K562 (cell line): ENCODE data around the gene SLC44A5. TPM values are rescaled to one million over a fixed set of nuclear protein-coding genes. Genes with fewer than 3 reads are reported as not detected.

ENCODE experiments used
- ATAC-seq: fragments of 200-7000 bp; cut with Tn5 transposase; 3 replicates; pipeline ENCODE4 v1.9.1; 2020; ENCODE audit warnings: moderate library complexity
- BruUV-seq: library from RNA; stranded (reverse); fragments of 400-500 nt; replicated peaks from 2 replicates; lab custom pipeline; 2021; lab: Mats Ljungman, UMichigan
- CTCF ChIA-PET: fragments of 300-600 bp; formaldehyde crosslinking; extraction: SDS; loops from one replicate; lab custom pipeline; 2021; ENCODE audit warnings: low intra/inter-chr PET ratio; lab: Yijun Ruan, JAX
- POLR2A ChIA-PET: fragments of 300-600, 350-650 bp; sonication (Branson Sonifier 250); formaldehyde crosslinking; extraction: SDS; loops from one replicate; lab custom pipeline; 2021; ENCODE audit warnings: antibody characterized with exemption, inconsistent platforms; lab: Yijun Ruan, JAX
- DNase-seq, 4 experiments: peaks; one replicate each; pipeline versions ENCODE4 v3.0.0 to v3.0.0-alpha.2; 2011 to 2018; ENCODE audit warnings: low spot score in 3 of 4, mixed read lengths in 3 of 4; ENCODE audit errors: extremely low read depth in 1 of 4
- FAIRE-seq: peaks from 2 replicates; lab custom pipeline; 2011; peaks lifted over from hg19 to GRCh38; lab: Jason Lieb, UNC
- H2AFZ ChIP-seq: 2 replicates; pipeline ENCODE4 v1.6.0; 2011; ENCODE audit warnings: low read depth, low read length, control low read depth, inconsistent platforms
- H3K27ac ChIP-seq: fragments of 200-600 bp; 3 replicates; pipeline ENCODE4 v1.8.0; 2011; ENCODE audit warnings: low read depth, mild to moderate bottlenecking, control low read depth, inconsistent platforms, low read length, moderate library complexity, mixed read lengths; ENCODE audit errors: extremely low read depth
- H3K27me3 ChIP-seq, 2 experiments: fragments of 300-600 bp in 1 of 2; 2 replicates in 1 of 2; 3 replicates in 1 of 2; pipeline versions ENCODE4 v1.6.0 to v1.8.0; 2011; ENCODE audit warnings: inconsistent platforms in 2 of 2, low read length in 2 of 2, mild to moderate bottlenecking in 1 of 2, mixed read lengths in 1 of 2, moderate library complexity in 1 of 2; ENCODE audit not compliant: control insufficient read depth in 2 of 2, insufficient read depth in 2 of 2
- H3K36me3 ChIP-seq: fragments of 300-600 bp; 3 replicates; pipeline ENCODE4 v1.8.0; 2011; ENCODE audit warnings: mild to moderate bottlenecking, low read length, inconsistent platforms; ENCODE audit not compliant: control insufficient read depth, insufficient read depth
- H3K4me1 ChIP-seq, 2 experiments: fragments of 200-600 bp in 1 of 2; replicated peaks in 1 of 2; 2 replicates in 1 of 2; 3 replicates in 1 of 2; pipeline versions ENCODE4 v1.5.1 to v1.8.0; 2011; ENCODE audit warnings: inconsistent platforms in 2 of 2, low read length in 2 of 2, mild to moderate bottlenecking in 1 of 2, mixed read lengths in 1 of 2, moderate library complexity in 1 of 2; ENCODE audit not compliant: control insufficient read depth in 2 of 2, insufficient read depth in 2 of 2
- H3K4me2 ChIP-seq: 2 replicates; pipeline ENCODE4 v1.6.1; 2011; ENCODE audit warnings: low read length, control low read depth, inconsistent platforms, mixed read lengths; ENCODE audit not compliant: insufficient read depth
- H3K4me3 ChIP-seq: fragments of 200-600 bp; sonication (generic), shearing (Covaris generic); 2 replicates; pipeline ENCODE4 v1.5.1; 2016; ENCODE audit warnings: control low read depth, inconsistent platforms
- H3K79me2 ChIP-seq: fragments of 200-600 bp; 3 replicates; pipeline ENCODE4 v1.8.0; 2011; ENCODE audit warnings: low read length, inconsistent platforms; ENCODE audit not compliant: control insufficient read depth, insufficient read depth
- H3K9ac ChIP-seq, 2 experiments: 2 replicates each; pipeline versions ENCODE4 v1.6.0 to v1.6.1; 2011; ENCODE audit warnings: low read depth in 2 of 2, low read length in 2 of 2, control low read depth in 1 of 2, inconsistent platforms in 1 of 2, mild to moderate bottlenecking in 1 of 2, mixed read lengths in 1 of 2; ENCODE audit not compliant: insufficient read depth in 1 of 2
- H3K9me1 ChIP-seq: one replicate; pipeline ENCODE4 v1.6.0; 2011; ENCODE audit warnings: inconsistent platforms, mild to moderate bottlenecking, low read length, moderate library complexity; ENCODE audit not compliant: control insufficient read depth, insufficient read depth
- H3K9me3 ChIP-seq: replicated peaks from 2 replicates; pipeline ENCODE4 v1.5.1; 2011; ENCODE audit warnings: low read depth, low read length, inconsistent platforms; ENCODE audit not compliant: control insufficient read depth, insufficient read depth
- H4K20me1 ChIP-seq: replicated peaks from 2 replicates; pipeline ENCODE4 v1.6.1; 2011; ENCODE audit warnings: low read length, inconsistent platforms, mixed read lengths; ENCODE audit not compliant: control insufficient read depth, insufficient read depth
- CAMTA2 ChIP-seq: fragments of 250-450 bp; sonication (Bioruptor Pico); conservative IDR thresholded peaks from 2 replicates; pipeline ENCODE4 v1.5.1; 2022
- CREM ChIP-seq: IDR thresholded peaks from 2 replicates; pipeline ENCODE4 v1.6.1; 2014; ENCODE audit warnings: antibody characterized with exemption, low read depth
- GTF2F1 ChIP-seq: IDR thresholded peaks from 2 replicates; pipeline ENCODE4 v1.6.1; 2011; ENCODE audit warnings: low read depth, low read length, improper control_type of control experiment
- HDAC2 ChIP-seq: fragments of 450-650 bp; IDR thresholded peaks from 2 replicates; pipeline ENCODE4 v1.6.1; 2016; ENCODE audit warnings: mild to moderate bottlenecking
- MCM7 ChIP-seq, 2 experiments: fragments of 450-650 bp; IDR thresholded peaks; 2 replicates each; pipeline ENCODE4 v1.6.1; 2016 to 2018
- MITF ChIP-seq: IDR thresholded peaks from 2 replicates; pipeline ENCODE4 v1.6.1; 2014; ENCODE audit warnings: antibody characterized with exemption
- MYBL2 ChIP-seq, 2 experiments: fragments of 450-650 bp in 1 of 2; sonication (generic) in 1 of 2; formaldehyde crosslinking in 1 of 2; IDR thresholded peaks; 2 replicates each; pipeline versions ENCODE4 v1.6.1 to v1.8.1; 2017 to 2022; ENCODE audit warnings: borderline replicate concordance in 1 of 2, inconsistent platforms in 1 of 2, low read depth in 1 of 2, mild to moderate bottlenecking in 1 of 2, missing genetic modification reagents in 1 of 2, moderate library complexity in 1 of 2
- NFRKB ChIP-seq: fragments of 450-650 bp; IDR thresholded peaks from 2 replicates; pipeline ENCODE4 v1.6.1; 2016; ENCODE audit warnings: low read depth
- SP2 ChIP-seq: IDR thresholded peaks from 2 replicates; pipeline ENCODE4 v1.6.1; 2011; ENCODE audit warnings: mild to moderate bottlenecking, low read depth, low read length, moderate library complexity; ENCODE audit not compliant: poor library complexity, severe bottlenecking; ENCODE audit errors: extremely low read depth
- SRSF3 ChIP-seq: fragments of 200-400 bp; formaldehyde crosslinking; IDR thresholded peaks from 2 replicates; pipeline ENCODE4 v1.6.1; 2016; ENCODE audit warnings: mild to moderate bottlenecking, low read length, moderate library complexity; ENCODE audit not compliant: insufficient read depth
- THRAP3 ChIP-seq: fragments of 450-650 bp; IDR thresholded peaks from 2 replicates; pipeline ENCODE4 v1.6.1; 2016; ENCODE audit warnings: mild to moderate bottlenecking, inconsistent platforms, borderline replicate concordance
- ZEB2 ChIP-seq: fragments of 450-650 bp; IDR thresholded peaks from 2 replicates; pipeline ENCODE4 v1.6.1; 2016
- WGBS: fragments of 100-300 bp; shearing (Covaris generic); methylation state at CpG from one replicate; pipeline ENCODE4 v1.1.6; 2016; ENCODE audit warnings: low coverage, mixed read lengths; ENCODE audit not compliant: insufficient coverage; ENCODE audit errors: missing lambda C conversion rate; 5-methylcytosine and 5-hydroxymethylcytosine counted together
- in situ Hi-C: fragments of 300-500 bp; cut with MboI; formaldehyde crosslinking; loops from 4 replicates; pipeline ENCODE4 v1.15.0; 2018; ENCODE audit warnings: inconsistent platforms, mixed read lengths
- intact Hi-C: fragments of 100-400 bp; cut with micrococcal nuclease; formaldehyde crosslinking; loops from 2 replicates; pipeline ENCODE4 v1.14.2; 2022
- polyA plus RNA-seq, 8 experiments: library from polyadenylated mRNA; depleted of rRNA in 4 of 8; stranded (reverse) in 5 of 8; unstranded in 3 of 8; fragments of >200 nt; fragmentation: Nextera tagmentation in 2 of 8; fragmentation: Illumina TruSeq in 1 of 8; extraction: Ambion mirVana in 2 of 8; extraction: Trizol in 1 of 8; gene quantifications; 2 replicates each; pipeline versions ENCODE4 v1.2.1 to v1.2.3, GENCODE V29; 2011 to 2014; ENCODE audit warnings: inconsistent platforms in 1 of 8, missing spikeins in 1 of 8
- total RNA-seq, 7 experiments: library from RNA; depleted of rRNA in 6 of 7; stranded (reverse); fragments of >200 nt in 6 of 7; fragmentation: Illumina TruSeq in 2 of 7; extraction: Trizol in 2 of 7; gene quantifications; 2 replicates each; pipeline versions ENCODE4 v1.2.1 to v1.2.3, GENCODE V29; 2011 to 2021; ENCODE audit warnings: low replicate concordance in 1 of 7
- TF ChIP-seq, protein P1 (sequence below): fragments of 450-650 bp; IDR thresholded peaks from 2 replicates; pipeline ENCODE4 v1.7.0; 2016; ENCODE audit warnings: borderline replicate concordance

SLC44A5 gene
- total and polyA plus RNA-seq, 9 of the 15 experiments (the other 6 are each of a cell fraction or from before 2014, with no cell fraction given): 1.2 to 10.1 (median 3.2) TPM

- Histone ChIP-seq H4K20me1 (no peaks in the 10 kb centered on the region), H3K9me3 (no peaks in the 10 kb centered on the region), H3K27me3 (no peaks in the 10 kb centered on the region), H3K79me2 (no peaks in the 10 kb centered on the region), H3K4me3 (no peak overlapping the region), H2AFZ (no peak overlapping the region), H3K27ac (no peak overlapping the region), H3K9ac (no peak overlapping the region), H3K4me1 (no peaks in the 10 kb centered on the region), H3K9me1 (no peaks in the 10 kb centered on the region), H3K4me2 (no peak overlapping the region), H3K36me3 (no peaks in the 10 kb centered on the region)
- FAIRE-seq (no peak), DNase-seq (no peak), ATAC-seq (no peak)
- ChIA-PET CTCF (no interaction called here), POLR2A (no interaction called here)
- BruUV-seq: no TSS peak
- no peak for TF ChIP-seq HDAC2
- TF ChIP-seq, protein P1, sequence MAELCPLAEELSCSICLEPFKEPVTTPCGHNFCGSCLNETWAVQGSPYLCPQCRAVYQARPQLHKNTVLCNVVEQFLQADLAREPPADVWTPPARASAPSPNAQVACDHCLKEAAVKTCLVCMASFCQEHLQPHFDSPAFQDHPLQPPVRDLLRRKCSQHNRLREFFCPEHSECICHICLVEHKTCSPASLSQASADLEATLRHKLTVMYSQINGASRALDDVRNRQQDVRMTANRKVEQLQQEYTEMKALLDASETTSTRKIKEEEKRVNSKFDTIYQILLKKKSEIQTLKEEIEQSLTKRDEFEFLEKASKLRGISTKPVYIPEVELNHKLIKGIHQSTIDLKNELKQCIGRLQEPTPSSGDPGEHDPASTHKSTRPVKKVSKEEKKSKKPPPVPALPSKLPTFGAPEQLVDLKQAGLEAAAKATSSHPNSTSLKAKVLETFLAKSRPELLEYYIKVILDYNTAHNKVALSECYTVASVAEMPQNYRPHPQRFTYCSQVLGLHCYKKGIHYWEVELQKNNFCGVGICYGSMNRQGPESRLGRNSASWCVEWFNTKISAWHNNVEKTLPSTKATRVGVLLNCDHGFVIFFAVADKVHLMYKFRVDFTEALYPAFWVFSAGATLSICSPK: no peak
- no peak for TF ChIP-seq THRAP3
- no peak for TF ChIP-seq SP2
- no peak for TF ChIP-seq CAMTA2 (CRISPR knock-in tag)
- no peak for TF ChIP-seq MCM7 (IDR thresholded peaks at IDR 0.05)
- no peak for TF ChIP-seq SRSF3
- TF ChIP-seq MYBL2 (IDR thresholded peaks at IDR 0.05; ENCODE audit: low read depth): no peak
- no peak for TF ChIP-seq MYBL2 (CRISPR knock-in tag; IDR thresholded peaks at IDR 0.05; ENCODE audit: borderline replicate concordance)
- no peak for TF ChIP-seq GTF2F1
- TF ChIP-seq MITF: no peak
- TF ChIP-seq ZEB2: no peak
- TF ChIP-seq NFRKB: no peak
- no peak for TF ChIP-seq CREM
- intact Hi-C loops: no loop called here
- in situ Hi-C loops: no loop called here
- 2% methylated on average over 3 of the region's 3 CpGs for WGBS
Measured at GRCh38 chr1:75548721-75549480, 62.0 kb downstream of the SLC44A5 start.
